ENCODE measurements around the gene UTF1. TPM values are rescaled to one million over a fixed set of nuclear protein-coding genes. Genes with fewer than 3 reads are reported as not detected.

The UTF1 gene
- total and polyA plus RNA-seq, 11 donors = not detected

GRCh38 chr10:133245439-133246235, 15.6 kb downstream of the UTF1 start:
- Histone ChIP-seq H3K9me3 (no peaks in the 10 kb centered on the region), H3K4me3 (no peak overlapping the region), H3K27me3 (peaks cover 0 to 81% (median 35%) of the 10 kb centered on the region in 9 donors), H3K27ac (no peak overlapping the region), H3K4me1 (peaks cover 0 to 15% (median 0%) of the 10 kb centered on the region in 12 donors), H3K36me3 (no peaks in the 10 kb centered on the region)
- 40 to 53% (median 44%) methylated on average over 26 to 33 of the region's 33 CpGs for WGBS, 4 donors
- intact Hi-C loops (cut with DNase I) = no loop called here
- ATAC-seq (no peak), DNase-seq (no peak)
- TF ChIP-seq CTCF (IDR thresholded peaks at IDR 0.05) (no peak), POLR2A (IDR thresholded peaks at IDR 0.05) (no peak)

- 42 to 60% (median 54%) methylated on average over 12 of the region's 12 CpGs for WGBS, 4 donors
- Histone ChIP-seq H3K36me3 (no peaks in the 10 kb centered on the region), H3K9me3 (no peaks in the 10 kb centered on the region), H3K27ac (no peak overlapping the region), H3K4me3 (no peak overlapping the region), H3K4me1 (peaks cover 0 to 9% (median 0%) of the 10 kb centered on the region in 12 donors), H3K27me3 (peaks cover 0 to 76% (median 31%) of the 10 kb centered on the region in 9 donors)
- intact Hi-C loops (cut with DNase I) = no loop called here
- DNase-seq (no peak), ATAC-seq (no peak)
- TF ChIP-seq POLR2A (IDR thresholded peaks at IDR 0.05) (no peak), CTCF (IDR thresholded peaks at IDR 0.05) (no peak)
These were observed 16.2 kb downstream of the UTF1 start for GRCh38 chr10:133246236-133246626.

GRCh38 chr10:133247681-133248333, 17.8 kb downstream of the UTF1 start:
- H3K4me1 ChIP-seq = peaks cover 0 to 8% (median 0%) of the 10 kb centered on the region in 12 donors
- H3K9me3 ChIP-seq = no peaks in the 10 kb centered on the region
- 45 to 64% (median 58%) methylated on average over 12 to 36 of the region's 36 CpGs for WGBS, 4 donors
- no peak for ATAC-seq
- H3K36me3 ChIP-seq = no peaks in the 10 kb centered on the region
- no peak for DNase-seq
- H3K4me3 ChIP-seq = no peak overlapping the region
- TF ChIP-seq POLR2A (IDR thresholded peaks at IDR 0.05) (no peak), CTCF (IDR thresholded peaks at IDR 0.05) (no peak)
- H3K27me3 ChIP-seq = peaks cover 0 to 70% (median 27%) of the 10 kb centered on the region in 9 donors
- H3K27ac ChIP-seq = no peak overlapping the region
- intact Hi-C loops (cut with DNase I) = no loop called here

GRCh38 chr10:133248334-133248715, 18.3 kb downstream of the UTF1 start:
- TF ChIP-seq POLR2A (IDR thresholded peaks at IDR 0.05) = no peak
- no peak for TF ChIP-seq CTCF (IDR thresholded peaks at IDR 0.05)
- WGBS, 4 donors = 81 to 100% (median 86%) methylated on average over 1 to 12 of the region's 12 CpGs
- Histone ChIP-seq H3K36me3 (no peaks in the 10 kb centered on the region), H3K4me3 (no peak overlapping the region), H3K27ac (no peak overlapping the region), H3K9me3 (no peaks in the 10 kb centered on the region), H3K4me1 (peaks cover 0 to 8% (median 0%) of the 10 kb centered on the region in 12 donors), H3K27me3 (peaks cover 0 to 64% (median 27%) of the 10 kb centered on the region in 9 donors)
- intact Hi-C loops (cut with DNase I) = no loop called here
- DNase-seq = no peak
- no peak for ATAC-seq
